ENCODE measurements around the gene PREX1.

Gene PREX1

GRCh38 chr20:48733296-48733790, 94.5 kb downstream of the PREX1 start:
- in situ Hi-C loops (cut with HindIII; ENCODE audit: low pct_ligation_motif_present, low sequenced_read_pairs): no loop called here
- peak; percentile 44 for DNase-seq
- no peaks in the 10 kb centered on the region for H3K27me3 ChIP-seq (replicated peaks)
- H3K36me3 ChIP-seq (replicated peaks): no peaks in the 10 kb centered on the region
- no peak overlapping the region for H3K4me3 ChIP-seq (ENCODE audit: low read depth, low read length)
- no peak overlapping the region for H3K27ac ChIP-seq
- TF ChIP-seq CTCF (IDR thresholded peaks at IDR 0.05; ENCODE audit: low read depth, low read length, missing control alignments): no peak

- Histone ChIP-seq H3K4me3 (ENCODE audit: low read depth, low read length) (no peak overlapping the region), H3K36me3 (replicated peaks) (no peaks in the 10 kb centered on the region), H3K27ac (no peak overlapping the region), H3K27me3 (replicated peaks) (no peaks in the 10 kb centered on the region)
- DNase-seq: no peak
- in situ Hi-C loops (cut with HindIII; ENCODE audit: low pct_ligation_motif_present, low sequenced_read_pairs): no loop called here
- TF ChIP-seq CTCF (IDR thresholded peaks at IDR 0.05; ENCODE audit: low read depth, low read length, missing control alignments): no peak
These were observed 95.5 kb downstream of the PREX1 start for GRCh38 chr20:48732081-48732829.

- Histone ChIP-seq H3K4me3 (ENCODE audit: low read depth, low read length) (no peak overlapping the region), H3K27me3 (replicated peaks) (no peaks in the 10 kb centered on the region), H3K27ac (no peak overlapping the region), H3K36me3 (replicated peaks) (no peaks in the 10 kb centered on the region)
- no peak for TF ChIP-seq CTCF (IDR thresholded peaks at IDR 0.05; ENCODE audit: low read depth, low read length, missing control alignments)
- in situ Hi-C loops (cut with HindIII; ENCODE audit: low pct_ligation_motif_present, low sequenced_read_pairs): no loop called here
- DNase-seq: no peak
These were observed 96.3 kb downstream of the PREX1 start for GRCh38 chr20:48731536-48731935.

GRCh38 chr20:48730977-48731376, 96.8 kb downstream of the PREX1 start:
- Histone ChIP-seq H3K27ac (no peak overlapping the region), H3K4me3 (ENCODE audit: low read depth, low read length) (no peak overlapping the region), H3K27me3 (replicated peaks) (no peaks in the 10 kb centered on the region), H3K36me3 (replicated peaks) (no peaks in the 10 kb centered on the region)
- no peak for TF ChIP-seq CTCF (IDR thresholded peaks at IDR 0.05; ENCODE audit: low read depth, low read length, missing control alignments)
- in situ Hi-C loops (cut with HindIII; ENCODE audit: low pct_ligation_motif_present, low sequenced_read_pairs): no loop called here
- DNase-seq: no peak

GRCh38 chr20:48729538-48729937, 98.3 kb downstream of the PREX1 start:
- no peak overlapping the region for H3K4me3 ChIP-seq (ENCODE audit: low read depth, low read length)
- H3K36me3 ChIP-seq (replicated peaks): peaks cover 3% of the 10 kb centered on the region
- TF ChIP-seq CTCF (IDR thresholded peaks at IDR 0.05; ENCODE audit: low read depth, low read length, missing control alignments): no peak
- H3K27me3 ChIP-seq (replicated peaks): no peaks in the 10 kb centered on the region
- no peak overlapping the region for H3K27ac ChIP-seq
- in situ Hi-C loops (cut with HindIII; ENCODE audit: low pct_ligation_motif_present, low sequenced_read_pairs): no loop called here
- DNase-seq: no peak
